Ectodermal cell (in vitro differentiated cells): ENCODE measurements around the gene CD59.
"Not testable (repeated sequence)": the region's sequence is repeated elsewhere in the genome, so short reads cannot be mapped to it uniquely, and the experiment has no call there.

Source experiments
- H3K27ac ChIP-seq: 2 replicates; pipeline ENCODE4 v1.7.0; 2013; ENCODE audit warnings: mild to moderate bottlenecking, low read depth, low read length; ENCODE audit not compliant: insufficient read depth, poor library complexity, severe bottlenecking
- H3K27me3 ChIP-seq: 2 replicates; pipeline ENCODE4 v1.7.0; 2013; ENCODE audit warnings: mild to moderate bottlenecking, low read length; ENCODE audit not compliant: insufficient read depth, control insufficient read depth, poor library complexity, severe bottlenecking
- H3K36me3 ChIP-seq: one replicate; pipeline ENCODE4 v1.7.0; 2013; ENCODE audit warnings: low read length; ENCODE audit not compliant: control insufficient read depth, insufficient read depth
- H3K4me1 ChIP-seq: one replicate; pipeline ENCODE4 v1.7.0; 2013; ENCODE audit warnings: low read length; ENCODE audit not compliant: control insufficient read depth, insufficient read depth
- H3K4me3 ChIP-seq: 2 replicates; pipeline ENCODE4 v1.7.0; 2013; ENCODE audit warnings: low read depth, low read length, control low read depth; ENCODE audit not compliant: insufficient read depth
- H3K9me3 ChIP-seq: 2 replicates; pipeline ENCODE4 v1.7.0; 2013; ENCODE audit warnings: mild to moderate bottlenecking, low read length, moderate library complexity; ENCODE audit not compliant: control insufficient read depth
- WGBS, 2 experiments: methylation state at CpG; one replicate each; pipeline ENCODE4 v1.1.7; 2013; ENCODE audit warnings: missing lambda C conversion rate in 2 of 2; 5-methylcytosine and 5-hydroxymethylcytosine counted together

The CD59 gene

DNA sequence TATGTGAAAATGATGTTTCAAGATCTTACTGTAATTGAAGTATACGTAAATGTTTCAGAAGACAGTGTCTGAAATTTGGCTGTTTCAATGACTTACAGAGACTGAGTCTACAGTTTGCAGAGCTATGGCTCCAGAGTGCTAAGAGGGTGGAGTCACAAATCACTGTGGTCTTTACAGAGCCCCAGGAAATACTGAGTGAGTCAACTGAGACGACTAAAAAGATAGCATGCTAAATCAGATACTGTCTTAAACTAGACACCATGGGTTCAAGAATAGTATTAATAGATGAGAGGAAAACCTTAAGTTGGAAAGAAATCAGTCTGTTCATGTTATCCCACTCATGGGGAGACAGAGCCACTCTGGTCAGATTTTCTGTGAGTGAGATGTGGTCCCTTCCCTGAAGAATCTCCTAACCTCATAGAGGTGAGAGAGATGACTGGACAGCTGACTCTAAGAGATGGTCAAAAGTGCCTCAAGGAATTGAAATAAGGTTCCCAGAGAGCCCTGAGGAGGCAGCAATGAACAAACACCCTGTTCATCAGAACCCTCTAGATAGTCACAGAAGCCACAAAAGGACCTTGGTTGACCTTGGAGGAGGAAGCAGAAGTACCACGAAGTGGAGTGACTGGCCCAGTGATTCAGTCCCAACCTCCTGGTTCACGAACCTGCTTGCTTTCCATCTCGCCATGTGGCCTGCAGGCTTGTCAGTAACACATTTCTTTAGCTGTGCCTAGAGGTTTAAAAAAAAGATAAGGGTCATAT lies 65.8 kb downstream of the CD59 start:
- H3K36me3 ChIP-seq, result no peaks in the 10 kb centered on the region
- no peaks in the 10 kb centered on the region for H3K9me3 ChIP-seq
- 94 to 95% methylated on average over 5 of the region's 5 CpGs for WGBS, 2 experiments
- no peaks in the 10 kb centered on the region for H3K27me3 ChIP-seq
- no peak overlapping the region for H3K27ac ChIP-seq
- no peaks in the 10 kb centered on the region for H3K4me1 ChIP-seq
- H3K4me3 ChIP-seq, result no peak overlapping the region

DNA sequence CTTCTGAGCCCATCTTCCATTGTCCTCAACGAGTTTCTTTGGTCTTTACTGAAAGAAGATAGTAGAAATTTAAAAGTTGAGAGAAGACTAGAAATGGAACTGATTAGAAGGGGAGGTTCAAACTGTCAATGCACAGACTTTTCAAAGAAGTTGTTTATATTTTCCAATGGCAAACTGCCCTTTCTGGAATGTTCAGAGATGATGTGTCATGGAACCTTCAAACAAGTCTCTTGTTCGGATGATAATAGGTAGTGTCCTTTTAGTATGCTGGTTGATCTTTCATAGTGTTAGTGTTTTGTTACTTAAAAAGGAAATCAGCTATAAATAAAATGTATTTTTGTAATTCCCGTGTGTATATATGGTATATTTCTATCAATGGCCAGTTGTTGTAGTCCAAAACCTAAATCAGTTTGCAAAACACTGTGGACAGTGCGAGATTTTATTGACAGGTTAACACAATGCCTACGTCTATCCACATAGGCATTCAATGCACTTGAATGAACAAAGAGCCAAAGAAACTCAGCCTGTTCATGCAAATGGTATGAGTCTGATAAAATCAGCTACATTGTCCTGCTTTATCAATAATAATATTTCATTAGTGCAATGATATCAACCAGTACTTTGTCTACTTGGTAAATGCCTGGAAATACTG lies 66.5 kb downstream of the CD59 start:
- no peak overlapping the region for H3K27ac ChIP-seq
- H3K4me3 ChIP-seq, result no peak overlapping the region
- WGBS, 2 experiments, result 88 to 95% methylated on average over 5 of the region's 5 CpGs

DNA sequence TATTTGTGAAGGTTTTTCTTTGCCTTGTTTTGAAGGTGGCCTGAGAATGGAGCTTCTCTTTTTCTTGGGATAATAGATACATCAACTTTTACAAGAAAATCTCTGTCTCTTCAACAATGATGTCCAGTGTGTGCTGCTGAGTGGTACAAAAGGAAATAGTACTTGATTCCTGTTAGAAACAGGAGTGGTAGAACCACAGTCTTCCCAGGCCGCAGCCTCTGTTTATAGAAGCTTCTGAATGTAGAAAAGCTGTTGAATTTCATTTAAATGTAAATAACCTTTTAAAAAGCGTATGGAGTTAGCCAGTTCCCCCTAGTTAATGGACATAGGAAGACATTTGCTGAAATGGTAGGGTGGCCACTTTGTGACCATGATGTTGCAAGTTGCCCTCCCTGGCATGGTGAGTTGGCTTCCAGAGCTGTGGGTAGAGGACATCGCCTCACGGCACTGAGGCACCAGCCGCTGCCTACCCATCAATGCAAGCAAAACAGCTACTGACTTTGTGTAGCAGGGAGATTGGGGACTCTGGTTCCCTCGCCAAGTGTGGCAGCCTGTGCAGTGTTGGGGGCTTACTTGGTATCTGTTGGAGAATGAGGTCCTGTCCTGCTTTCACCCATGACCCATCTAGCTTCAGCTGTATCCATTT lies 67.1 kb downstream of the CD59 start:
- H3K9me3 ChIP-seq, result no peaks in the 10 kb centered on the region
- WGBS, 2 experiments, result 89 to 94% methylated on average over 6 of the region's 6 CpGs
- no peaks in the 10 kb centered on the region for H3K27me3 ChIP-seq
- H3K36me3 ChIP-seq, result no peaks in the 10 kb centered on the region
- H3K4me1 ChIP-seq, result no peaks in the 10 kb centered on the region
- no peak overlapping the region for H3K4me3 ChIP-seq
- no peak overlapping the region for H3K27ac ChIP-seq

More for the DNA sequence above, 66.5 kb downstream of the CD59 start:
- H3K27me3 ChIP-seq, result no peaks in the 10 kb centered on the region
- H3K9me3 ChIP-seq, result no peaks in the 10 kb centered on the region
- H3K36me3 ChIP-seq, result no peaks in the 10 kb centered on the region
- H3K4me1 ChIP-seq, result no peaks in the 10 kb centered on the region

DNA sequence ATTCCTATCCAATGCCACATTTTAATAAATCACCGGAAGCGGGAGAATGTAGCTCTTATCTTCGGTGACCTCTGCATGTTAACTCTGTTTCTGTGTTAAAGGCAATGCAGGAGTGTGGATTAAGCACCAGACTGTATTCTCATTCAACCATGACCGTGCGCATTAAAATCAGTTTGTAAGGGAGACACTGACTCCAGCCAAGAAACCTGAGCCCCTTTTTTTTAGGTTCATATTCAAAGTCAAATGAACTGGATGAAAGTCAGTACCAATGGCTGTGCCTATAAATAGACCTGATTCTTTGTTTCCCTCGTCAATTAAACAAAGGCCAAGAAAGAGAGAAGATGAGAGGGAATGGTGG lies 67.8 kb downstream of the CD59 start:
- Histone ChIP-seq H3K9me3 (no peaks in the 10 kb centered on the region), H3K4me1 (no peaks in the 10 kb centered on the region), H3K27ac (no peak overlapping the region), H3K27me3 (no peaks in the 10 kb centered on the region), H3K36me3 (no peaks in the 10 kb centered on the region), H3K4me3 (no peak overlapping the region)
- WGBS, 2 experiments, result 74 to 76% methylated on average over 6 of the region's 6 CpGs

DNA sequence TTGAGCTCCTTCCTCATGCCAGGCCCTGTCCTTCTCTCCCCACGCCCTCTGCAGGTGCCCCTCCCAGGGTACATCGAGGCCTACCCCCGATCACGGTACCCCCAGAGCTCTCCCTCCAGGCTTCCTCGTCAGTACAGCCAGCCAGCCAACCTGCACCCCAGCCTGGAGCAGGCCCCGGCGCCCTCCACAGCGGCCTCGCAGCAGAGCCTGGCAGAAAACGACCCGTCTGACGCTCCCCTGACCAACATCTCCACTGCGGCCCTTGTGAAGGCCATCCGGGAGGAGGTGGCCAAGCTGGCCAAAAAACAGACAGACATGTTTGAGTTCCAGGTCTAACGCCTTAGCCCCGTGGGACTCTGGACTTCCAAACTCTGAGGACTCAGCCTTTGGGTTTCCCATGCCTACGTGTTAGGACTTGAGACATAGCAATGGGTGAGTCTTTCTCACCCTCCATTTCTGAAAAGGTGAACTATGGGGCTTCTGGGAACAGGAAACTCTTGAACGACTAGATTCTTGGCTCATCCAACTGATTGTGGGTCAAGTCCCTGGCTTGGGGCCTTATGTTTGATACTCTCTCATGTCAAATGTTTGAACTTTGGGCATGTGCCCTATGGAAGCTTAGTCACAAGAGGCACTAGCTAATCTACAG lies 68.3 kb downstream of the CD59 start:
- Histone ChIP-seq H3K36me3 (no peaks in the 10 kb centered on the region), H3K4me3 (no peak overlapping the region), H3K4me1 (no peaks in the 10 kb centered on the region), H3K9me3 (no peaks in the 10 kb centered on the region), H3K27ac (no peak overlapping the region), H3K27me3 (no peaks in the 10 kb centered on the region)
- WGBS, 2 experiments, result 94 to 95% methylated on average over 18 of the region's 18 CpGs

DNA sequence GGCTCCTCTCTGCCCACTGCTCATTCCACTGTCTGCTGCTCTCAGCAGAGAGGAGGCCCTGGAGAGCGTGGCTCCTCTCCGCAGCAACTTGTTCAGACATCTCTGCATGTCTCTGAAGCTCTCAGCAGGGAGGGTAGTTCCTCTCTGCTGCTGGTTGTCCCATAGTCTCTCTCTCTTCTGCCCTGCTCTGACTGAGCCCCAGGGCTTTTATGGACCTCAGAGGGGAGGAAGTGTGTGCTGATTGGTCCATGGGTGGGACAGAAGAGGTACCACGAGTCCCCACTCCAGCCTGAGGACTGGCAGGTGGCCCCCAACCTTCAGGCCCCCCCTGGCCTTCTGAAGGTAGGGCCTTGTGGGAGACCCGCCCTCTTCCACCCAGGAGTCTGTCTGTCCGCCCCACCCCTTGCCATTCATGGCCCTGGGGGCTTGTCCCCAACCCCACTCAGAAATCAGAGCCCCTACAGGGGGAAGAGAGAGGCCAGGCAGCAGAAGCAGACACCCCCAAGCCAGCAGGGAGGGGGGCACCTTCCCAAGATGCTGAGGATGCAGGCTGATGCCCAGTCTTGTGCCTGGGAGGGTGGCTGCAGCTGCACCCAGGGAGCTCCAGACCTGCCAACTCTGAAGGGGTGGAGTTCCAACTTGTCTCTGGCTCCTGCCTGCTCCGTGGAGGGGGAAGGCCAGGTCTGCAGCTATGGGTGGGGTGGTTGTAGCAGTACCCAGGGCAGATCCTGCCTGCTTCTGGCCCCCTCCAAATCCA lies 70.7 kb downstream of the CD59 start:
- WGBS, 2 experiments, result 90 to 94% methylated on average over 6 of the region's 6 CpGs
- Histone ChIP-seq H3K27me3 (no peaks in the 10 kb centered on the region), H3K4me1 (no peaks in the 10 kb centered on the region), H3K9me3 (no peaks in the 10 kb centered on the region), H3K27ac (no peak overlapping the region), H3K36me3 (no peaks in the 10 kb centered on the region), H3K4me3 (no peak overlapping the region)

DNA sequence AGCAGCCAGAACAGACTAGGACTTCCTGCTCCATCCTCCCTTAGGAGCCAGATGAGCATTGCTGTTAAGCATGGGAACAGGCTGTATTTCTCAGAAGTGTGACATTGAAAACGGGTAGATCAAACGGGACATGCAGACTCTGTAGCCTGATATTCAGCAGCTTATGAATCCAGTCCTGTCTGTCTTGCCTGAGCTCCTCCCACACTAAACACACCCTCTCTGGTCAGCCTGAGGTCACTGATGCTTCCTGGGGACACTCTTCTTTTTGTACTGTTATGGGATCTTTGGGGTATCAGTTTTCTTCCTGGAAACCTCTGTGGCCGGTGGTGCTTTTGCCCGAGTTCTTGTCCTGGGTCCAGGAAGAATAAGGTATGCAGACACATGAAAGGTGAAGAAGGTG lies 71.4 kb downstream of the CD59 start:
- Histone ChIP-seq H3K27ac (no peak overlapping the region), H3K4me3 (no peak overlapping the region), H3K9me3 (no peaks in the 10 kb centered on the region), H3K36me3 (no peaks in the 10 kb centered on the region), H3K27me3 (no peaks in the 10 kb centered on the region), H3K4me1 (no peaks in the 10 kb centered on the region)
- 91 to 93% methylated on average over 4 of the region's 4 CpGs for WGBS, 2 experiments

DNA sequence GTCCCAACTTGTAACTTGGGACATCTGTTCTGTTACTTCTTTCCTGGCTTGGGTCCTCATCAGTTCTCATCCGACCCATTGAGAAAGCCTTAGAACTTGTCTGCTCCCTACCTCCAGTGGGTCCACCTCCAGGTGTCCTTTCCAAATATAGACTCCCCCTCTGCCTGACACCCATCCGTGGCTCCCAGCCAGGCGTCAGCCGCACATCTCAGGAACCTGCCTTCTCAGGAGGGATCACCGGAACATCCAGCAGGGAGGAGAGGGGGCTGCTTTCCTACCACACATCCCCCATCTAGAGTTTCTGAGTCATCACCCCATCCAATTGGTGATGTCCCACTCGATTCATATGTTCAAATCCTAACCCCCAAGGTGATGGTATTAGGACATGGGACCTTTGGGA lies 72.1 kb downstream of the CD59 start:
- Histone ChIP-seq H3K4me3 (no peak overlapping the region), H3K4me1 (no peaks in the 10 kb centered on the region), H3K27me3 (no peaks in the 10 kb centered on the region), H3K9me3 (no peaks in the 10 kb centered on the region), H3K27ac (no peak overlapping the region), H3K36me3 (no peaks in the 10 kb centered on the region)
- 95 to 96% methylated on average over 5 to 6 of the region's 6 CpGs for WGBS, 2 experiments

DNA sequence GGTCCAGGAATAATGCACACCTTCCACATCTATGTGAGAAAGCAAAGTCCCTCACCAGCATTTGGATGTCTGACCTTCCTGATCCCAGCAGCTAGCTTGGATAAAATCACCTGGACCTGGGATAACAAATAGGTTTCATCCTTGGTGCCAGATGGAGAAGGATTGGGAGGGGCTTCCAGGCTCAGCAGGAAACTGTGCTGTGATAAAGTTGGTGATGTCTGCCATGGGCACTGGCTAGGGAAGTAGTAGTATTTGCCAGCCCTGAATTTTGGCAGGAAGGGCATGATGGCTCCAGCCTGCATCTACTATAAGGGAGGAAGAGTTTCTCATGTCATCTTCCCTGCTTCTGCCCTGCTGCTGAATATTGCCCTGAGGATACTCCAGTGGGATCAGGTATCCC lies 73.1 kb downstream of the CD59 start:
- Histone ChIP-seq H3K36me3 (no peaks in the 10 kb centered on the region), H3K27me3 (no peaks in the 10 kb centered on the region), H3K27ac (no peak overlapping the region), H3K9me3 (no peaks in the 10 kb centered on the region), H3K4me3 (no peak overlapping the region), H3K4me1 (no peaks in the 10 kb centered on the region)

DNA sequence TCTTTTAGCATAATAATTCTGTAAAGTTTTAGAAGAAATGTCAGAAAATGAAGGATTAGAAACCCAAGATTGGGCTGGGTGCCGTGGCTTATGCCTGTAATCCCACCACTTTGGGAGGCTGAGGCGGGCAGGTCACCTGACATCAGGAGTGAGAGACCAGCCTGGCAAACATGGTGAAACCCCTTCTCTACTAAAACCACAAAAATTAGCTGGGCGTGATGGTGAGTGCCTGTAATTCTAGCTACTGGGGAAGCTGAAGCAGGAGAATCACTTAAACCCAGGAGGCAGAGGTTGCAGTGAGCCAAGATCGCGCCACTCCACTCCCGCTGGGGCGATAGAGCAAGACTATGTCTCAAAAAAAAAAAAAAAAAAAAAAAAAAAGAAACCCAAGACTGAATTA lies 74.7 kb downstream of the CD59 start:
- not testable (repeated sequence) for H3K27ac ChIP-seq, H3K27me3 ChIP-seq, H3K4me1 ChIP-seq, H3K4me3 ChIP-seq, H3K36me3 ChIP-seq, H3K9me3 ChIP-seq
- WGBS, 2 experiments, result 93 to 96% methylated on average over 7 of the region's 7 CpGs
